NCI-H2196 (cell line): ENCODE measurements around the gene DUOX2.
"Not testable (repeated sequence)": the region's sequence is repeated elsewhere in the genome, so short reads cannot be mapped to it uniquely, and the experiment has no call there.

Experiments used
- DNase-seq: peaks from one replicate; lab custom pipeline; 2025; ENCODE audit not compliant: unreplicated experiment; lab: John Stamatoyannopoulos, UW

DUOX2 gene

DNA sequence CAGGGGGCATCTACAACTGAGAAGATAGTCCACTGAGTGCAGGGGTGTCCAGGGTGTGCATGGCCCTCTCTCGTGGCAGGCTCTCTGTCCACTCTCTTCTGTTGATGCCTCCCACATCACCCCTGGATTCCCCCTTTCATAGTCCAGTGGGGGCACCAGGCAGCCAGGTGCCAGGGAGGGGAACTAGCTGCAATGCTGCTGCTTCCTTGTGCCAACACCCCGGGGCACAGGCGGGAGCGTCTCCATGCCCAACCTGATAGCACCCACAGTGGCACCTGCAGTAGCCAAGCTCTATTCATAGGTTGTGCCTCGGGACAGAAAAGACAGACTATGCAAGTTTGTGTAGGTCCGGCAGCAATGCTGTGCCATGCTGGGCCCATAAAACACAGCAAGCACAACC lies 11.7 kb downstream of the DUOX2 start:
- no peak for DNase-seq

DNA sequence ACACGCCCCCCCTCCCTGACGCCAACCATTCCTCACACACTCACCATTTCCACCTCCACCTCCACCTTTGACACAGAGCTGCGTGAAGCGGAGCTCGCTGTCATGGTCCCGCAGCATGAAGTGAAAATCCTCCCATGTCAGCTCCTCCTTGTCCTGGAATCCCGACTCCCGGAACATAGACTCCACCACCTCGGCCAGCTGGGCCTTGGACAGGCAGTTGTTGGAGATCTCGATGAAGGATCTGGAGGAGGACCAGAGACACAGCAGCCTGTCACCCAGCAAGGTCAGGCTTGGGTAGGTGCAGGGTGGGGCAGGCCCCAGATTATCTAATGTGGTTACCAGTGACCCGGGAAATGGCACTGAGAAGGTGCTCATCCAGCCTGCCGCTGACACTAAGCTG lies 12.2 kb downstream of the DUOX2 start:
- no peak for DNase-seq

DNA sequence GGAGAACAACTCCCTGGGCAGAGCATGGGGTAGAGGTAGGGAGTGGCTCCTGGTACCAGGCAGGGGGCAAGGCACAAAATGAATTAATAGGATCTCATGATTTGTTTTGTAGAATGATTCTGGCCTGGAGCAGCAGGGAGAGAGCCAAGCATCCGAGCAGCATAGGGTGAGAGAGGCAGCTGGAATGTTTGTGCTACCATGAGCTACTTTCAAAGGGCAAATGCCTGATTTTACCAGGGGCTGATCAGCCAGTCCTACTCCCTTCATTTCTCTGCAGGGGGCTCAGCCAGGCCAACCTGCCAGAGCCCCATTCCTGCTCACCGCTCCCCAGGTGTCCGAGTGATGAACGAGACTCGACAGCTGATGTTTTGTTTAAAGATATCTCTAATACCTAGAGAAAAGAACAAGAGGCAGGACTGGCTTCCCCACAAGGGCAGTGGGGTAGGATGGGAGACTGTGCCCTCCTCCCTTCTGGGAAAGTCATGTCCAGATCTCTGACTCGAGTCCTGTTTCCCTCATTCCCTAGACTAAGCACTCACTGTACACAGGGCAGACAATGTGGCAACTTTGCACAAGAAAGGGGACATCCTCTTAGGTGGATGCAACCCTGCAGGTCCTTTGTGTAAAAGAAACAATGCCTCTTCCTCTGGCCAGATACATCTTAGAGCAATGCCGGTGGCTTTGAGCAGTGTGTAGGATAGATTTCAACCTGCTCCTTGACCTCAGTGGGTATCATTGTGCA lies 12.9 kb downstream of the DUOX2 start:
- no peak for DNase-seq

GRCh38 chr15:45099549-45100165 lies 14.3 kb downstream of the DUOX2 start:
- DNase-seq = no peak

GRCh38 chr15:45097466-45097865 lies 16.5 kb downstream of the DUOX2 start:
- no peak for DNase-seq

DNA sequence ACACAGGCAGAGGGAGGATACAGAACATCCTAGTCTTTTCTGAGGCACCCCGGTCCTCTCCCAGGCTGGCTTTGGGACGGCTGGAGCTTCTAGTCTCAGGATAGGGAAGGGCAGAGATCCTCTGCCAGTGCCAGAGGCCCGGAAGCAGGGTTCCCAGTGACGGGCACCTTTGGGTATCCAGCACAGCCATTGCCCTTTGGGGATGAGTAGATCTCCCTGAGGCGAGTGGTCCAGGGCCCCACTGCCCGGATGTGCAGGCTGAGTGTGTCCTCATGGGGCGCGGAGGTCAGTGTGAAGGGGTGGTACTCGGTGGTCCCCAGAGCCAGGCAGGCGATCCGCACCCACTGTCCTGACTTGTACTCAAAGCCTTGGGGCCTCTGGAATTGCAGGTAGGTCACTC lies 18.3 kb downstream of the DUOX2 start:
- DNase-seq = no peak

DNA sequence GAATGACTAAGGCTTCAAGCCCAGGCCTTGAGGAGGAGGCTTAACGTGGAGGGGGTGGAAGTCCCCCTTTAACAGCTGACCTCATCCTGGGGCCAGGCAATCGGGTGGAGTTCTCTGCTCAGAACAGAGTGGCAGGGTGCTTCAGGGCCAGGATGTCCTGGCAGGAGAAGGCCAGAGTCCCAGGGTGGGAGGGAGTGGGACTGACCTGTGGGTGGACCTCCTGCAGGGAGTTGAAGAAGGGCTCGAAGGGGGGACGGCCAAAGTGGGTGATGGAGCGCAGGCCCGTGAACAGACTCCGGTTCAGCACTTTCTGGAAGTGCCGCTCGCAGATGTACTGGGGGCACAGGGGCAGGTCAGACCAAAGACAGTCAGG lies 19.6 kb downstream of the DUOX2 start:
- DNase-seq = no peak

- no peak for DNase-seq
These were observed 20.2 kb downstream of the DUOX2 start for GRCh38 chr15:45093622-45094357.

DNA sequence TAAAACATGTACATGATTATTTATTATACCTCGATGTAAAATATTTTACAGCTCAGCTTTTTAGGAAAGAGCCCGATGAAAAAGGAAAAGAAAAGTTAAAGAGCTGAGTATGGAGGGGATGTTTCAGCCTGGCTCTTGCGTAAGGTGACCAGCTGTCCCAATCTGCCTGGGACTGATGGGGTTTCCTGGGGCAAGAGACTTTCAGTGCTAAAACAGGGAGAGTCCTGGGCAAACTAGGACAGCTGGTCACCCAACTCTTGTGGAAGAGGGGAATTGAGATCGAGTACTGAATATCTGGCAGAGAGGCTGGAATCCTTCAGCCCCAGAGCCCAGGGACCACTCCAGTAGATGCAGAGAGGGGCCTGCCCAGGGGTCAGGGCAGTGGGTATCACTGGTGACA lies 21.0 kb downstream of the DUOX2 start:
- DNase-seq = no peak

- DNase-seq = no peak
These were observed 22.4 kb downstream of the DUOX2 start for GRCh38 chr15:45091576-45091975.

DNA sequence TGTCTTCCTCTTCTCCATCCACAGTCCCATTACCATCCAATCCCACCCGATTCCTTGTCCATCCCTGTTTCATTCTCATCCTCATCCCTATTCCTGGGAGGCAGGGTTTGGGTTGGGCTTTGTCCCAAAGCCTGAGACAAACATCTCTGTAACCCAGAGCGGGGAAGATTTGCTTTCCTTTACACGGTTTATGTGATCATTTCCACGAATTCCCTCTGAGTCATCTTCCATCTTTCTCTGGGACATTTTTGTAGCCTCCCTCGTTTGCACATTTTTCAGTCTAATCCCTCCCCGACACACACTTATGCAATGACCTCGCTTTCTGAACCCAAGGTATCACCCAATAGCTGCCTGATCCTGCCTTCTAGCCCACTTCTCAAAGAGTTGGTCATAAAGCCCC lies 22.8 kb downstream of the DUOX2 start:
- no peak for DNase-seq

- no peak for DNase-seq
These were observed 24.1 kb downstream of the DUOX2 start for GRCh38 chr15:45089712-45090373.

- no peak for DNase-seq
These were observed 24.9 kb downstream of the DUOX2 start for GRCh38 chr15:45088801-45089711.

GRCh38 chr15:45087513-45087912 lies 26.5 kb downstream of the DUOX2 start:
- no peak for DNase-seq

DNA sequence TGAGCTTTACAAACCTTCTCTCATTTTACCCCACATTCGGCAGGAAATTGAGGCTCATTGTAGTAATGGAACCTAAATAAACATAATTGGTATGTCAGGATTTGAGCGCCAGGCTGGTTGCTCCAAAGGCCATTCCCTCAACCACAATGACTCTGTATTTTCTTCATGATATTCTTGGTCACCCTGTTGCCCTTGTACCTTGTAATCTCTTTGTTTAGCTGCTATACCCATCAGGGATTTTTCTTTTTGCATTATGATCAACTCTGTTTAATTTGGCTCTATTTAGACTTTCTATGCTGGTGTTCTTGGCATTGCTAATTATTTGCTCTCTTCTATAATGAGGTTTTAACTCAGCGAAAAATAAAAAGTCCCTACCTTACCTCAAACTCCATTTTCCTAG lies 29.8 kb downstream of the DUOX2 start:
- peak; percentile 7 for DNase-seq

GRCh38 chr15:45083223-45083622 lies 30.7 kb downstream of the DUOX2 start:
- no peak for DNase-seq

DNA sequence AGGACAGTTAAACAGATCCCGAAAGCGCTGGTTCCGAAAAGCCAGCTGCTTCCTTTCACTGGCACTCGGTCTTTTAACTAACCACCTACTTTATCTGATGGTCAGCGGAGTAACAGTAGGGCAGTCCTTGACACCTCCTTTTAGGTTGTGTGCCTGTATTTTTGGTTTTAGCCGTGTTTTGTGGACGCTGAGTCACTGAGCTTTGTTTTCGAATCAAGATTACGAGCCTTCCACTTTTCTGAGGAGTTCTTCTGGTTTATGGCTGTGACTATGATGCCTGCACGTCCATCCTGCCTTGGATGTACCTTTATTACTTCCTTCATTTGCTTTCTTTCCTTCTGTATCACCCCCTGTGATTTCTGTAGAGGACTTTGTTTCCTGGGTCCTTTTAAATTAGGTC lies 31.6 kb downstream of the DUOX2 start:
- DNase-seq = not testable (repeated sequence)

- not testable (repeated sequence) for DNase-seq
These were observed 33.4 kb downstream of the DUOX2 start for GRCh38 chr15:45080593-45080992.

DNA sequence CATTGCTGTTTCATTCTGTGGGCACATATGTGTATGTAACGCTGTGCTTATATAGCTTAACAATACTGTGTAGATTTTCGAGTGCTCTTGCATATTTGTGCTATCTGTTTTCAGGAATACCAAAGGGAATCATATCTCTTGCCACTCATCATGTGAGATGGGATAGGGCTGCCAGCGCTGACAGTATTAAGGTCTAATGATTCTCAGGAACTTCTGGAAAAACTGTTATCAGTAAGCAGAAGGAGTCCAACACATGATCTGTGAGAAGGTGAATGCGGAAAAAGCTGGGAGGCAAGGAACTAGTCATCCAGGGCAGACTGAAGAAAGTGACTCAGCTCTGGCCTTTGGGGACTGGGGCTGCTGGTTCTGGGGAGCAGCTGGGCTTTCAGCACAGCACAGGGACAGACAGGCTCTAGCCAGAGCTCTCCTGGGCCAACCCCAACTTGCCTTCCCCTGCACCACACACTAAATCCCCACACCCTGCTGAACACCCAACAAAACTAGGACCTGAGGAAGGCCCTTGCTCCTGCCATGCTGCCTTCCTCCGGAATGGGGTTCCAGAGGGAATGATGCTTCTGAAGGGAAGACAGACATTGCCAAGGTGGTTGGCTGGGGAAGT lies 34.2 kb downstream of the DUOX2 start:
- DNase-seq = not testable (repeated sequence)

DNA sequence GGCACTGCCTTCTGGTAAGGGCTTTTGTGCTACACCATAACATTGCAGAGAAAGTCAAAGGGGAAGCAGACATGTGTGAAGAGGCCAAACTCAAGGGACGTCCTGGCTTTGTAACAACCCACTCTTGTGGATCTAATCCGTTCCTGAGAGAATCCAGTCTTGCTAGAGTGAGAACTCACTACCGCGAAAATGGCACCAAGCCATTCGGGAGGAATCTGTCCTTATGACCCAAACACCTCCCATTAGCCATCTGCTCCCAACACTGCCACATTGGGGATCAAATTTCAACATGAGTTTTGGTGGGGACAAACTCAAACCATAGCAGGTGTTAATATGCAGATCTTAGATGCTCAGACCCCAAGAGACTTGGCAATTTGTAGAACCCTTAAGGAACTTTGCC lies 34.8 kb downstream of the DUOX2 start:
- not testable (repeated sequence) for DNase-seq
